SK-N-MC (cell line): Measurements from ENCODE around the gene TAAR6.

Experiments
- EZH2 ChIP-seq: fragments of 200-600 bp; sonication (generic); IDR thresholded peaks from one replicate; pipeline ENCODE4 v1.6.1; 2017; ENCODE audit warnings: antibody characterized with exemption
- POLR2AphosphoS5 ChIP-seq: IDR thresholded peaks from 2 replicates; pipeline ENCODE4 v1.6.1; 2012; ENCODE audit warnings: mild to moderate bottlenecking, low read depth, low read length, borderline replicate concordance

GRCh38 chr6:132604635-132605152 lies 34.6 kb downstream of the TAAR6 start:
- TF ChIP-seq EZH2 (no peak), POLR2AphosphoS5 (no peak)
